NCI-H2107 (cell line): ENCODE data around the gene DMBT1.

Source experiments
- DNase-seq: peaks from one replicate; lab custom pipeline; 2025; lab: John Stamatoyannopoulos, UW

DMBT1 gene

GRCh38 chr10:122647383-122647968 lies 86.9 kb downstream of the DMBT1 start:
- no peak for DNase-seq

DNA sequence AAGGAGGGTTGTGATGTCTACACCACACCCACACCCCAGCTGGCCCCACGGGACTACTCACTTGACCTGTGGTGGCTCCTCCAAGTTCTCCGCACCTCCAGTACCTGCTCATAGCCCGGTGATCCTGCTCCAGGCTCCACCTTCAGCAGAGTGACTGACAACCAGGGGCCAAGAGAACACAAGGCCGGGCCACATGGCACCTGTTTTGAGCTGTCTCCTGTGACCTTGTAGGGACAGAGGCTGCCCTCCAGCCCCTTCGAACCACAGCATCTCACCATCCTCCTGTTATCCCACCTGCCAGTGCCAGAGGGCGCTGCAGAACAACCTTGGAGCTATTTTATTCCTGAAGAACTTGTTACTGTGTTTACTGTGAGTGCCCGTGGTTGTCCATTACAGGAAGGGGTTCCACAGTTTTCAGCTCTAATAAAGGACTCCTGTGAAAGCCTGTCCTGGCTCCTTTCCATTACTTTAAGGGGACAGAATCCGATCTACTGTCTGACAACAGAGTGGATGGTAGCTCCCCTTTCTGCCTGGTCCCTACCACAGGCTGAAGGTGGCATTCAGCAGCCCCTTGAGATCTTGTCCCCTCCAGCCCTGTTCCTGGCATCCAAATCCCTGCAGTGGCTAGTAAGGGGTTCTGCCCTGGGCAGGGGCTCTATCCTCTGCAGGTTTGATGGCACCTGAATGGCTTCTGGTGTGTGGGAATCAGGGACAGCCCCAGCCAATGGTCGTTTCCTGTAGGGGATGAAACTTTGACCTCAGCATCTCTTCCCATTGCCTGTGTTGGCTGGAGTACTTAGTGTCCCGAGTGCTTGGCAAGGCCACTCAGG lies 88.3 kb downstream of the DMBT1 start:
- DNase-seq, result no peak

DNA sequence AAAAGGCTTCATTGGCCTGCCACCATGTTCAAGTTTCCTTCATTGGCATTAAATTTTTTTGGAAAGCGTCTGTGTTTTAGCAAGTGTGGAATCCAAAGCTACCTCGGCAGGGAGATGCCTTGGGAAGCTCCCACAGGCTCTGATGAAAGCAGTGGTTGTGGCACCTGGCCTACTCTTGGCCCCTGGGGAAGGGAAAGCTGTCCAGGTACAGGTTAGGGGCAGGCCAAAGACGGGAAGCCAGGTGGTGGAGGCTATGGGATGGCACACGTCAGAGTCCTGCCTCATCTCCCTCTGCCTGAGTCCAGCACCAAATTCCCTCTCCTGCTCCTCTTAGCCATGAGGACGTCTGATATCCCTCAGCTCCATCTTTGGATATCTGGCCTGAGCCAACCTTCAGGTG lies 89.3 kb downstream of the DMBT1 start:
- no peak for DNase-seq

DNA sequence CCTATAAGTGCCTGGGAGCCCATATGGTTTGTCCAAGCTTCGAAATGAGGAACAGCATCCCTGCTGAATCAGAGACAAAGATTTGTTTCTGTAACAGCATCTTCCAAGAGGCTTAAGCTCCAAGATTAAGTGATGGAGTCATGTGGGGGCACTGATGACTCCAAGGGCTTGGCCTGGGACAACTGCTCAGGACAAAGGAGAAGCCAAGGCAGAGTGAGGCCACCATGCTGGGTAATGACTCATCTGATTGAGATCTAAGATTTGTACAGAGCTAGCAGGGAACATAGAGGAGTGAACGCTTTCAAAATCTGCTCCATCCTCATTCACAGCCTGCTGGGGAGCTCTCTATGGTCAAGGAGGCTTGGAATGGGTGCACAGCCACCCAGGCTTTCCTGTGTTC lies 89.8 kb downstream of the DMBT1 start:
- no peak for DNase-seq

DNA sequence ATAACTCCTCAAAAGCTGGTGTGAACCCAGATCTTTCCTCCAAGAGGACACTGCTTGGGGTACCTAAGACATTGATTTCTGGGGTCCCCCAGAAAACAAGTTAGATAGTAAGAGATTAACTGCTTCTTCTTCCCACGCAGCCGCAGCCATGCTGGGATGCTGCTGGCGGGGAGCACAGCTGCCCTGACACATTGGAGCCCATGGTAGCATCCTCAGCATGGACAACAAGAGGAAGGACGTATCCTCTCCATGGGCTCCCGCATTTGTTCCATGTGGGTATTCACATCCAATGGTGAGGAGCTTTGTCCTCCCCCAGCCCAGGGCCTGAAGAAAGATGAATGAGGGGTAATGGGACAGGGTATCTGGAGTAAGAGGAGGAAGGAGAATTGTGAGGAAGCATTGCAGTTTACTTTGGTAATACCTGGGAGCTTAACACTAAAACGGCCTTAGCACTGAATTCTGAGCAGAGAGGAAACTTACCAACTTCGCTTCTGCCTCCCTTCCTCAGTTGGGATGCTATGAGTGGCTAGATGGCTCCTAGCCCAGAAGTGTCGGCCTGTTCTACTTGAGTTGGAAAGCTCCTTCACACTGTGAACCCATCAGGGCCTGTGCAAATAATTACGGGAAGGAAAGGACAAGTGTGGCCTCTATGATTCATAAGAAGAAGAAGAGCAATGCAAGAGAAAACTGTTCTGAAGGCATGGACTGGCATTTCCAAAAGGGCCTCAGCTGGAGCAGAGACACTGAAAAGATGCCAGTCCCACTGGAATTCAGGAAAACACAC lies 95.2 kb downstream of the DMBT1 start:
- no peak for DNase-seq

- no peak for DNase-seq
Measured at GRCh38 chr10:122656308-122656705, 95.8 kb downstream of the DMBT1 start.

GRCh38 chr10:122656741-122657140 lies 96.2 kb downstream of the DMBT1 start:
- no peak for DNase-seq

DNA sequence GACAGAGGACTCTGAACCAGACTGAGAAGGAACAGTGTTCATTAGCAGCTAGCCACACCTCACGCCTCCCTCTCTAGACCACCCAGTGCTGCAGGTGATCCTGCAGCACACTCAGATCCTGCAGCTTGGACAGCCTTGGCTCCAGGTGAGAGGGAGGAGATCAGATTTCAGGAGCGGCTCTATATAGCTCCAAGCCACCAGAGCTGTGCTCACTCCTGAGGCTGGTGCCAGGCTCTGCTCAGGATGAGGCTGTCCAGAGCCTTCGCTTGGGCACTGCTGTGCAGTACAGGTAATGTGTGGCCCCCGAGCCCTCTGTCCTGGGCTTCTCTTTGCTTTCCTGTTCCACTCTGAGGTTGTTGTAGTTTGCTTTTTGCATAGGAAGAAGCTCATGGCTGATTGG lies 96.7 kb downstream of the DMBT1 start:
- no peak for DNase-seq

DNA sequence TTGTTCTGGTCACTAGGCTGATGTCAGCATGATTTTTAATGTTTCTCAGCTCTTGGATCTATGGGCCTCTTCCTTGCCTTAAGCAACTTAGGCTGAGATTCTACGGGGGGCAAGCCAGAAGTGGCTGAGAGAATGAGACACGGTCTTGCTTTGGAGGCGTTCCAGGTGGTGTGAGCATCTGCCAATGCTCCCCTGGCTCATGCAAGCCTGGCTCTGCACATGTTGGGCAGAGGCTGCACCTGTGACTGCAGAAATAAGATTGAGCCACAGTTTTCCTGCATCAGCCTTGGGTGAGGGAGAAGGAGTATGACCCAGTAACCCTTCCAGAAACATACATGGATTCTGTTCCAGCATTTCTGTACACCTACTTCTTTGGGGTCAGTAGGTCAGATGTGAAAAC lies 97.2 kb downstream of the DMBT1 start:
- no peak for DNase-seq

DNA sequence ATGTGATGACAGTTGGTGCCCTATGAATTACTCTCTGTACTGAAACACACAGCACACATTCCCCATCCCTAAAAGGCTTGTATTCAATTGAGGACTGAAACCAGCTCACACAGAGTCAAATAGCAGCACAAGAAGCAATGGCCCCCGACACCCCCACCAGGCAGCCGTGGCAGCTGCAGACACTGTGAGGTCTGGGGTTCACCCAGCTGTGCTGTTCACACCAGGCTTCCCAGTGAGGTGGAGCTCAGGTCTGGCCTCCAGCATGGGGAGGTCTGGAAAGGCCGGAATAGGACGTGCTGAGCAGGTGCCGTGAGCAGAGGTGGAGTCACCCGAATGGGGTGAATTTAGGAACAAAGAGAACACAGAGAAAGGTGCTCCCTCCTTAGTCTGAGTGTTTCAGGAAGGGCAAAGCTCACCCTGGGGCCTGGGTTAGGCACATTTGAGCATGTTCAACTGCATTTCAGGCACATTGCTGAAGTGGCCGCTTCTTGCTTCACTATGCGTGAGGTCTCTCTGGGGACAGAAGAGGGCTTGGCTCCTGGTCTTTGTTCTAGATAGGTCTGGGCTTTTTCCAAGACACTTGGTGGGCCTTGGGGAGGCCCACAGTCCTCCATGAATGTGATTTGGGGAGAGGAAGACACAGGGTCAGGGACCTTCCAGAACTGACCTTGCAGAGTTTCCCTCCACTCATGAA lies 97.9 kb downstream of the DMBT1 start:
- no peak for DNase-seq

GRCh38 chr10:122659126-122659525 lies 98.6 kb downstream of the DMBT1 start:
- DNase-seq, result no peak

GRCh38 chr10:122659651-122660050 lies 99.1 kb downstream of the DMBT1 start:
- no peak for DNase-seq

DNA sequence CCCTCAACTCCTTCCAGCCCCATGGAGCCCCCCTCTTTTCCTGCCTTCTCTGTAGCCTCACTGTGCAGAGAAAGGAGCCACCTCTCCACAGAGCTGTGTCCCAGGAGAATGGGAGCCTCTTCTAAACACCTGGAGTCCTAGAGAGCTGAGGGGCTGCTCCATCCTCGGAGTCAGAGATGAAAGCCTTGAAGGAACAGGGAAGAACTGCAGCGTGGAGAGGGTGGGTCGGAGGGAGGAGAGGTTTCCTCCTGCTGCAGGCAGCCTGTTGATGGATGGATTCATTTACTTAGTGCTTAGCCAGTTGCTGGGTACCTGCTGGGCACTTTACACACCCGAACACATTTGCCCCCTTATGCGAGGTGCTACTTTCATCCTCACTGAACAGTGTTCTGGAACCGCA lies 100.1 kb downstream of the DMBT1 start:
- no peak for DNase-seq

- no peak for DNase-seq
Measured at GRCh38 chr10:122662231-122662630, 101.7 kb downstream of the DMBT1 start.

- DNase-seq, result no peak
Measured at GRCh38 chr10:122663516-122664130, 103.1 kb downstream of the DMBT1 start.

GRCh38 chr10:122664501-122664900 lies 103.9 kb downstream of the DMBT1 start:
- DNase-seq, result no peak

DNA sequence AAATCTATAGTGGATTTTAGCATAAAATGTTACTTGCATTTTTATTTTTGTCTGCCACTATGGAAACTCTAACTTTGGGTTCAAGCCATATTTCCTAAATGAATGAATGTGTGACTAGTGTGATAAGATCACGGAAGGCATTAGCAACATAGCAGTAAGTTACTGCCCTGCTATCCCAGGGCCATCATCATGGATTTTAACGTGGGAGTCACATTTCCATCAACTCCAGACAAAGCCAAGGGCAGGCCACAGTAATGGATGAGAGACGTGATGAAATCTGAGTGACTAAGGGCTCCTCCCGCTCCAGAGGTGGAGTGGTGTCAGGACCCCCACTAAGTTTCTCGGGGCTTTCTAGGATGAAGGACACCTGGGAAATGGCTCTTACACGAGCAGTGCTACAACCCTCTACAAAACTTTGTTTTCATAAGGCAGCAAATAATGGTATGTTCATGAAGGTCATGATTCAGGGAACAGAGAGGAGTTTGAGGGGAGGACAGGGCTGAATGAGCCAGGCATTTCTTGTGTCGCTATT lies 104.8 kb downstream of the DMBT1 start:
- DNase-seq, result no peak

GRCh38 chr10:122665946-122666345 lies 105.4 kb downstream of the DMBT1 start:
- no peak for DNase-seq

DNA sequence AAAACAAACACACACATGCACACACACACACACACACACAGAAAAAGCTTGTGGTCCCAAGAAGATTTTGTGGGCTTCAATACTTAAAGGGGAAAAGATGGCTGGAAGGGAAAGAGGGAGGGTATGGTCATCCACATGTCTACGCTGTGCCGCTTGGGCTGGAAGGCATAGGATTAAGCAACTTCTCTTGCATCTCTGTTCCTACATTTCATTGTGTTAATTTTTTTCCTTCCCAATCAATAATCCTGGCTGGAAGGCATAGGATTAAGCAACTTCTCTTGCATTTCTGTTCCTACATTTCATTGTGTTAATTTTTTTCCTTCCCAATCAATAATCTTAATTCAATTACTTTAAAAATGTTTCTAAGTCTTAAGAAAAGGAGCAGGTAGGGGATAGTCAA lies 108.5 kb downstream of the DMBT1 start:
- DNase-seq, result no peak

- no peak for DNase-seq
Measured at GRCh38 chr10:122669842-122670241, 109.3 kb downstream of the DMBT1 start.

- no peak for DNase-seq
Measured at GRCh38 chr10:122671355-122671754, 110.8 kb downstream of the DMBT1 start.

GRCh38 chr10:122672655-122673054 lies 112.1 kb downstream of the DMBT1 start:
- no peak for DNase-seq
